HG02759 (cell line): Measurements from ENCODE around the gene TPI1.
"Not testable (repeated sequence)": the region's sequence is repeated elsewhere in the genome, so short reads cannot be mapped to it uniquely, and the experiment has no call there.

Source experiments
- ATAC-seq: cut with Tn5 transposase; IDR thresholded peaks from one replicate; pipeline ENCODE4 v1.9.1; 2021; ENCODE audit warnings: mild to moderate bottlenecking, moderate library complexity; ENCODE audit not compliant: unreplicated experiment

Gene TPI1

GRCh38 chr12:6846316-6846869 is 20.9 kb upstream of the TPI1 start:
- no peak for ATAC-seq

DNA sequence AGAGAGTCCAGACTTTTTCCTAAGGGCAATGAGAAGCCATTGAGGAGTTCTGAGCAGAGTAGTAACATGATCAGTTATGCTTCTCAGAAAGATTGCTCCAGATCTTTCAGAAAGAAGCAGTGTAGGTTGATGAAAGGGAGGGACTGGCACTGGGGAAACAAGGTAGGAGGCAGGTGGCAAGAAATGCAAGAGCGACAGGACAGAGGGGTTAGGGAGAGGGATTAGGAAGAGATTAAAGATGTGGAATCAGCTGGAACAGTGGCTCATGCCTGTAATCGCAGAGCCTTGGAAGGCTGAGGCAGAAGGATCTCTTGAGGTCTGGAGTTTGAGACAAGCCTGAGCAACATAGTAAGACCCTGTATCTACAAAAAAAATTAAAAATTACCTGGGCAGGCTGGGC is 19.7 kb upstream of the TPI1 start:
- ATAC-seq: no peak

GRCh38 chr12:6849427-6849826 is 17.9 kb upstream of the TPI1 start:
- no peak for ATAC-seq

DNA sequence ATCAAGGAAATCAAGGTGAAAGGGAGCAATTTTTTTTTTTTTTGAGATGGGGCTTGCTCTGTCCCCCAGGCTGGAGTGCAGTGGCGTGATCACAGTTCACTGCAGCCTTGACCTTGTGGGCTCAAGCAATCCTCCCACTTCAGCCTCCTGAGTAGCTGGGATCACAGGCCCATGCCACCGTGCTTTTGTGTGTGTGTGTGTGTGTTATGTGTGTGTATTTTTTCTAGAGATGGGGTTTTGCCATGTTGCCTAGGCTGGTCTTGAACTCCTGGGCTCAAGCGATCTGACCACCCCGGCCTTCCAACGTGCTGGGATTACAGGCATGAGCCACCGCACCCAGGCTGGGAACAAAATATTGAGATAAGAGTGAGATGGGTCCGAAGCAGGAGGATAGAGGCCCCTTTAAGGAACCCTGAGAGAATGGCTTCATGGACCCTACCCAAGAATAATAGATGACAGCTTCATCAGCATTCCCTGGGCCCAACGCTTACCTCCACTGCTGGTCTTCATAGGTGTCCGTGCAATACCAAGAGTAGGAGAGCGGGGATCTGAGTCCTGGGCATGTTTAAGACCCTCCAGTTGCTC is 17.3 kb upstream of the TPI1 start:
- no peak for ATAC-seq

DNA sequence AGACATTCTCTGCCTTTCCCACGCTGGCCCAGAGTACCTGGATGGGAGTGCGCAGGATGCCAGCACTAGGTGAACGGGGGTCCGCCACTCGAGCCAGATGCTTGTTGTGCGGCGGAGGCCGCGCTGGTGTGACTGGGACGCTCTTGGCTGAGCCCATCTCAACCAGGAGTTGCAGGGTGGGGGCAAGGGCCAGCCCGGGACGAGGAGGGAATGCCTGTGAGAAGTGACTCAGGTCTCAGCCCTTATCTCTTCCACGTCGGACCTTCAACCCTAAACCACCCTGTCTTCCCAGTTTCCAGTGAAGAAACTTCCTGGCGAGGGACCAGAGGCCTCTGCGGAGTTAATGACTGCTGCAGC is 16.6 kb upstream of the TPI1 start:
- ATAC-seq: no peak

DNA sequence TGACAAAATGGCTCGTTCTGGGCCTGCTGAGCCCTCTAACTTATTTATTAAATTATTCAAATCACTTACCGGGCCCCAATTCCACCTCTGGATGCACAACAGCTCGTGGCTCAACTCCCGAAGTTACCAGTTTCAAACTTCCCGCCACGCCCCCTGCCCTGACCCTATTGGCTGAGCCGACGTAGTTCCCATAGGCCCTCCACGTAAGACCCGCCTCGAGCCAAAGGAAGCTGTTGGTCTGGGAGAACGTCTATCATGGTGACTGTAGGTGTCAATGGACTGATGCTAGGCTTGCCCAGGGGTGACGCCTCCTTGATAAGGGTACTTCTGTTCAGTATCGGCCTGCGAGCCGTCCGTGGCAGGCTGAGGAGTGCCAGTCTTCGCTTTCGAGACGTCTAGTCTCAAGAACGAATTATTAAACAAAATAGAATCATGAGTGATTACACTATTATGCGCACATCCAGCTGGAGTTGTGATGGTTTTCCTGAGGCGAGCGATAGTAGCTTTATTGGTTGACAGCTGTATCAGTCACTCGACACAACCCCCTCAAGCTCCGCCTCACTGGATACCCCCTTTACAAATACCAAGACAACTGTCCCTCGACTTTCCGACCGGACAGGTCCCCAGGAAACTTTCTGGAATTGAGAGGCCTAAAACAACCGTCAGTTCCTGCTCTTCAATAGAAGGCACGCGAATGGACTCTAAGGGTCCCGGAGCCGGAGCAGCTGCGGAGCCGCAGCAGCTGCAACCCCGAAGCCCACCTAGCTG is 16.0 kb upstream of the TPI1 start, which contains the start of gene CDCA3:
TSS of gene CDCA3 (minus strand) at position 134 of the 768 bp plus-strand sequence. CDS start 334 bp downstream, outside the sequence.
- peak; percentile 56 for ATAC-seq

DNA sequence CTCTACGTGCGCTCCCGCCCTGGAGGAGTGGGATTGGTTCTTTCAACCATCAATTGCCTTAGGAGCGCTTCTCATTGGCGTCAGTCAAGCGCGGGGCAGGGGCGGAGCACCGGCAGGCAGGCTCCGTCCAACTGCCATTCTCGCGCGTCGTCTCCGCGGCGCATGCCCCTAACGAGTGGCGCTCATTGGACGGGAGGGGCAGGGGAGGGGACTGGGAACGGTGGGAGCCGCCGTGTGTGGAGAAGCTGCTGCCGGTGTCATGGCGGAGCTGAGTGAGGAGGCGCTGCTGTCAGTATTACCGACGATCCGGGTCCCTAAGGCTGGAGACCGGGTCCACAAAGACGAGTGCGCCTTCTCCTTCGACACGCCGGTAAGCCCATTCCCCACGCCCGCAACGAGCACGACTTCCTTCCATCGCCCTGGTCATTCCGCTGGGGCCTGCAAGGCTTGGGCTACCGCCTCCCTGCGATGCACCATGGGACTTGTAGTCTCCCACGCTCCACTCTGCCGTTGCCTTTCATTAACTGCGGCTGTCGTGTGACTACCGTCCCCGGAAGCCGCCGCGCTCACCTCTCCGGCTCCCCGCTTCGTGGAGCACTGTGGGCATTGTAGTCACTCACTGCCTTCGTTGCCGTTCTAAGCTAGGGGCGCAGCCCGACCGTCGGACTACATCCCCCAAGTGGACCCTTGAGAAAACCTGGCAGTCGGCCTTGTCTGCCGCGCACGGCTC is 15.2 kb upstream of the TPI1 start, which contains the start of gene USP5:
TSS of gene USP5 (plus strand) at position 230 of the 730 bp plus-strand sequence. CDS start at position 260, 30 bp downstream.
- ATAC-seq: peak; percentile 73

DNA sequence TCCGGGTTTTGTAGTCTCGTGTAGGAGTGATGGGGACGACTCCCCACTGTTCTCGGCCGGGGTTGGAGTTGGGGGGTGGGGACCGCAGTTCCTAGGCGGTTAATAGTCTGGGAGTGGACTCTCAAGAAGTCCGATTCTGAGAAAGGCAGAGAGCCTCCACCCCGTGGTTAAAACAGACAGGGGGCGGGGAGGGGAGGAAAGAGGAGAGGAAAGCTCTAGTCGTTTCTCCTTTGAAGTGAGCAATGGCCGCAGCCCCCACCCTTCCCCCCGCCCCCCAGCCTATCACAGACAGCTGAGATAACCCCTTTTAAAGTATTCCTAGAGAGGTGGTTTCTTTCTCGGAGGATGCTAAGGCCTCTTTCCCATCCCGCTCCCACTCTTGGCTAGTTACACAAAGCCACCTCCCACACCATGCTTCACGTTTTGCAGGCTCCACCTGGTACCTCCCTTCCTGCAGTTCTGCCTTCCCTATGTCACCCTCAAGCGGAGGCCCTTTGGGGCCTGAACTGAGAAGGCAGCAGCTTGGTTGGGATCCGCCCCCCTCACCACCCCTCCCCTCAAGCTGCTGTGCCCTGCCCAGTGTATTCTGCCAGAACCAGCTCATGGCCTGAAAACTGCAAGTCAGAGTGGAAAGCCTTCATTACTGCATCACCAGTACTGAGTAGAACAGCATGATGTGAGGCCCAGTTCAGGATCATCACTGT is 14.5 kb upstream of the TPI1 start:
- no peak for ATAC-seq

DNA sequence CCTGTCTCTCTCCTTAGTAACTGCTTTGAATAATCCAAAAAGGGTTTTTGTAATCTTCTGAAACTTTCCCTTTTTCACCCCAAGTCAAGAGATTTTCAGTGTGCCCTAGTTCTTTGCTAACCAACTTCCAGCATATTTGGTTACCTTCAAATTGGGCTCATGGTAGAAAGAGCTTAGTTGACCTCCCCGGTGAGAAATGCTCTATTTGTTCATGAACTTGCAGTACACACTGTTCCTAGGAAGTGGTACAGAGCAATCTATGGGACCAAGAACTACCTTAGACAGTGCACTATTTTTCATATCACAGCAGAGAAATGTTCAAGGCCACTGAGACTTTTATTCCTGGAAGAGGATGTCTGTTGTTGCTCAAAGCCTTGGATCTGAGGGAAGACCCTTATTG is 13.7 kb upstream of the TPI1 start:
- ATAC-seq: no peak

GRCh38 chr12:6854036-6854435 is 13.3 kb upstream of the TPI1 start:
- no peak for ATAC-seq

DNA sequence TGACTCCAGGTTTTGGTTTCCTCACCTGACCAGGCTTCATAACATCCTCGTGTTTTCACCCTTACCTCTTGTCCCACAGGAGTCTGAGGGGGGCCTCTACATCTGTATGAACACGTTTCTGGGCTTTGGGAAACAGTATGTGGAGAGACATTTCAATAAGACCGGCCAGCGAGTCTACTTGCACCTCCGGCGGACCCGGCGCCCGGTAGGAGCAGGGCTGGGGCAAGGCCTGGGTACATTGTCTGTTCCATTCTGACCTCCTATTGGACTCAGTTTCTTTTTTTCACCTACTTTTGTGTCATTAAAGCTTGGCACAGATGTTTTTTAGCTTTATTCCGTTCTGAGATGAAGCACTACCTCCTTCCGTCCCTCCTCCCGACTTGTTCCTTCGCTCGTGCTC is 12.0 kb upstream of the TPI1 start:
- no peak for ATAC-seq

DNA sequence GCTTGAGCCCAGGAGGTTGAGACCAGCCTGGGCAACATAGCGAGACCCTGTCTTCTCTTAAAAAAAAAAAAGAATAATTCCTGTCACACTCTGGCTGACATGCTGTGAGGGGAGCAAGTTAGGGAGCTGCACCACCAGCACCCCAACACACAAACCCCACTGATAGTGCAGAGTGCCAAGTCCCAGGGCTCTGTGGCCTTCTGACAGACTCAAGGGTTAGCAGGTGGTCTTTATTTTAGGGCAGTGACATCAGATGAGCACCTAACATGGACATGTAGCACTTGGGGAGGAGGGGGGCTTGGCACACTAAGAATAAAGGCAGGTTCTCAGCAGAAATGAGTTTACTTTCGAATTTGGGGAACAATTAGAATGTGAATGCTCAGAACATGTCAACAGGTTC is 8.5 kb upstream of the TPI1 start:
- ATAC-seq: no peak

- ATAC-seq: no peak
Observed at GRCh38 chr12:6860116-6860515, 7.2 kb upstream of the TPI1 start.

GRCh38 chr12:6860942-6861341 is 6.4 kb upstream of the TPI1 start:
- ATAC-seq: no peak

DNA sequence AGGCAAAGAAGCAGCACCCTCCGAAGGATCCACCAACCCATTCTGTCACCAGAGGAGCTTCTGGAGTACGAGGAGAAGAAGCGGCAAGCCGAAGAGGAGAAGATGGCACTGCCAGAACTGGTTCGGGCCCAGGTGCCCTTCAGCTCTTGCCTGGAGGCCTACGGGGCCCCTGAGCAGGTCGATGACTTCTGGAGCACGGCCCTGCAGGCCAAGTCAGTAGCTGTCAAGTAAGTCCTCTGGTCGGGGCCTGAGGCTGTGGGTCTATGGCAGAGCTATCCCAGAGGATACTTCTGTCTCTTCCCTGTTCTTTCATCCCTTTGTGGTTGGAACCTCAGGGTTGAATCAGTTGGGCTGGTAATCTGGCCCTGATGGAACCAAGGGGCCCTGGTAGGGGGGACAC is 5.9 kb upstream of the TPI1 start:
- no peak for ATAC-seq

- ATAC-seq: no peak
Observed at GRCh38 chr12:6863033-6863432, 4.3 kb upstream of the TPI1 start.

GRCh38 chr12:6863586-6864321 is 3.6 kb upstream of the TPI1 start:
- no peak for ATAC-seq

- ATAC-seq: not testable (repeated sequence)
Observed at GRCh38 chr12:6865307-6865706, 2.0 kb upstream of the TPI1 start.

GRCh38 chr12:6866163-6866919 is 990 bp upstream of the TPI1 start:
- ATAC-seq: no peak
